HG03469 (cell line): ENCODE results near the gene NYAP1.
A peak's percentile ranks its signal among the peaks of the same experiment; 100 is the strongest.
"Not testable (repeated sequence)": the region's sequence is repeated elsewhere in the genome, so short reads cannot be mapped to it uniquely, and the experiment has no call there.

Experiments used
- ATAC-seq: cut with Tn5 transposase; IDR thresholded peaks from one replicate; pipeline ENCODE4 v1.9.1; 2021; ENCODE audit warnings: mild to moderate bottlenecking, moderate library complexity, moderate number of reproducible peaks; ENCODE audit not compliant: unreplicated experiment

Gene NYAP1

GRCh38 chr7:100481466-100481865, 2.3 kb upstream of the NYAP1 start:
- ATAC-seq = no peak

- ATAC-seq = no peak
Measured at GRCh38 chr7:100482728-100483089, 1.0 kb upstream of the NYAP1 start.

- peak; percentile 32 for ATAC-seq
Measured at GRCh38 chr7:100483090-100483721, 521 bp upstream of the NYAP1 start.

DNA sequence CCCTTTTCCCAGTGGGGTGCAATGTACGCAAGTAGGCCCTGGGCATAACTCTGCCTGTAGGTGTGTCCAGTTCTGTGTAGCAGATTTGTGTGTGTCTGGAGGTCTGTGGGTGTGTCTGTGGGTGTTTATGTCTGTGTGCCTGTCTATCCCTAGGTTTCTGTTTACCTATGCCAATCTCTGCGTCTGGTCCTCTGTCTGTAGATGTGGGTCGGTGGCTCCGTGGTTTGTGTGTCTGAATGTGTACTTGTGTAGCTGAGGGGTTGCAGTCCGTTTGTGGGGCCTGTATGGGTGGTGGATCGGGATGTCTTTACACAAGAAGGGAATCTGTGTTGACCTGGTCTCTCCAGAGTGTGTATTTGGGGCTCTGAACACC, 932 bp downstream of the NYAP1 start:
- no peak for ATAC-seq

- no peak for ATAC-seq
Measured at GRCh38 chr7:100485471-100485876, 1.7 kb downstream of the NYAP1 start.

- no peak for ATAC-seq
Measured at GRCh38 chr7:100486111-100486636, 2.4 kb downstream of the NYAP1 start.

DNA sequence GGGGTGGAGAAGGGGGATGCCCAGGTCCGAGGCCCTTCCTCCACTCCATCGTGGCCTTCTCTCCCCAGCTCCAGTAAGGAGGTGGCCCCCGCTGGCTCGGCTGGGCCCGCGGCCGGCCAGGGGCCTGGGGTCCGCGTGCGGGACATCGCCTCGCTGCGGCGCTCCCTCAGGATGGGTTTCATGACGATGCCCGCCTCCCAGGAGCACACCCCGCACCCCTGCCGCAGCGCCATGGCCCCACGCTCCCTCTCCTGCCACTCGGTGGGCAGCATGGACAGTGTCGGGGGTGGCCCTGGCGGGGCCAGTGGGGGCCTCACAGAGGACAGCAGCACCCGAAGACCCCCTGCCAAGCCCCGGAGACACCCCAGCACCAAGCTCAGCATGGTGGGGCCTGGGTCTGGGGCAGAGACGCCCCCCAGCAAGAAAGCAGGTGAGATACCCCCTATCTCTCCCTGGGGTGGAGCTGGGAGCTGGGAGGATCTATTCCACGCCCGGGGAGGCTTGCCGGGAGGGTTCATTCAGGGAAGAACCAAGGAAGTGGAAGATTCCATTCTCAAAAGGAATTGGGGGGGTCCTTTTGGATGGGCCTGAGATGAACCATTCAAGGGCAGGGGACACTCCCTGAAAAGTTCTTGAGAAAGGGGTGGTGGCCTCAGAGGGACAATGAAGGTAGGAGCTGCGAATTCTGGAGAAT, 3.2 kb downstream of the NYAP1 start:
- no peak for ATAC-seq

- no peak for ATAC-seq
Measured at GRCh38 chr7:100488333-100489095, 4.8 kb downstream of the NYAP1 start.

DNA sequence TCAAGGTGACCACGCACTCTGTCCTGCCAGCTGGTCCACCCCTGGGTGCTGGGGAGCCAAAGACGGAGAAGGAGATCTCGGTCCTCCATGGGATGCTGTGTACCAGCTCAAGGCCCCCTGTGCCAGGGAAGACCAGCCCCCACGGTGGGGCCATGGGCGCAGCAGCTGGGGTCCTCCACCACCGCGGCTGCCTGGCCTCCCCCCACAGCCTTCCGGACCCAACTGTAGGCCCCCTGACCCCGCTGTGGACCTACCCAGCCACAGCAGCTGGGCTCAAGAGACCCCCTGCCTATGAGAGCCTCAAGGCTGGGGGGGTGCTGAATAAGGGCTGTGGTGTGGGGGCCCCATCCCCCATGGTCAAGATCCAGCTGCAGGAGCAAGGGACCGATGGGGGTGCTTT, 5.4 kb downstream of the NYAP1 start:
- no peak for ATAC-seq

- no peak for ATAC-seq
Measured at GRCh38 chr7:100489824-100490223, 6.1 kb downstream of the NYAP1 start.

- ATAC-seq = no peak
Measured at GRCh38 chr7:100490483-100491191, 6.9 kb downstream of the NYAP1 start.

DNA sequence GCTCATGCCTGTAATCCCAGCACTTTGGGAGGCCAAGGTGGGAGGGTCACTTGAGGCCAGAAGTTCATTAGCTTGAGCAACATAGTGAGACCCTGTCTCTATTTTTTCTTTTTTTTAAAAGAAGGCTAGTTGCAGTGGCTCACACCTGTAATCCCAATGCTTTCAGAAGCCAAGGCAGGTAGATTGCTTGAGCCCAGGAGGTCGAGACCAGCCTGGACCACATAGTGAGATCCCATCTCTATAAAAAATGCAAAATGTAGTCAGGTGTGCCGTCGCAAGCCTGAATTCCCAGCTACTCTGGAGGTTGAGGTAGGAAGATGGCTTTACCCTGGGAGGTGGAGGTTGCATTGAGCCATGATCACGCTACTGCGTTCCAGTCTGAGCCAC, 7.5 kb downstream of the NYAP1 start:
- no peak for ATAC-seq

DNA sequence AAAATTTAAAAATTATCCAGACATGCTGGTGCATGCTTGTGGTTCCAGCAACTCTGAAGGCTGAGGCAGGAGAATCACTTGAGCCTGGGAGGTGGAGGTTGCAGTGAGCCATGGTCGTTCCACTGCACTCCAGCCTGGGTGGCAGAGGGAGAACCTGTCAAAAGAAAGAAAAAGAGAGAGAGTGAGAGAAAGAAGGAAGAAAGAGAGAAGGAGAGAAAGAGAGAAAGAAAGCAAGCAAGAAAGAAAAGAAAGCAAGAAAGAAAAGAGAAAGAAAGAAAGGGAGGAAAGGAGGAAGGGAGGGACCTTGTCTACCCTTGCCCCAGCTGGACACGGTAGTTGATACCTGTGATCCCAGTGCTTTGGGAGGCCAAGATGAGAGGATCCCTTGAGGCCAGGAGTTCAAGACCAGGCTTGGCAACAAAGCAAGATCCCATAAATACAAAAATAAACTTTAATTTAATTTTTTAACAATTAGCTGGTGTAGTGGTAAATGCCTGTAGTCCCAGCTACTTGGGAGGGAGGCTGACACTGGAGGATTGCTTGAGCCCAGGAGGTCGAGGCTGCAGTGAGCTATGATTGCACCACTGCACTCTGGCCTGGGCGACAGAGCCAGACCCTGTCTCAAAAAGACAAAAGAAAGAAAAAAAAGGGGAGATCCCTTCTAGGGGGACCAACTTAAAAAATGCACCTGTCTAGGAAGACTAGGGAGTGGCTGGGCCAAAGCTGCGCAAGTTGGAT, 9.2 kb downstream of the NYAP1 start:
- ATAC-seq = no peak

DNA sequence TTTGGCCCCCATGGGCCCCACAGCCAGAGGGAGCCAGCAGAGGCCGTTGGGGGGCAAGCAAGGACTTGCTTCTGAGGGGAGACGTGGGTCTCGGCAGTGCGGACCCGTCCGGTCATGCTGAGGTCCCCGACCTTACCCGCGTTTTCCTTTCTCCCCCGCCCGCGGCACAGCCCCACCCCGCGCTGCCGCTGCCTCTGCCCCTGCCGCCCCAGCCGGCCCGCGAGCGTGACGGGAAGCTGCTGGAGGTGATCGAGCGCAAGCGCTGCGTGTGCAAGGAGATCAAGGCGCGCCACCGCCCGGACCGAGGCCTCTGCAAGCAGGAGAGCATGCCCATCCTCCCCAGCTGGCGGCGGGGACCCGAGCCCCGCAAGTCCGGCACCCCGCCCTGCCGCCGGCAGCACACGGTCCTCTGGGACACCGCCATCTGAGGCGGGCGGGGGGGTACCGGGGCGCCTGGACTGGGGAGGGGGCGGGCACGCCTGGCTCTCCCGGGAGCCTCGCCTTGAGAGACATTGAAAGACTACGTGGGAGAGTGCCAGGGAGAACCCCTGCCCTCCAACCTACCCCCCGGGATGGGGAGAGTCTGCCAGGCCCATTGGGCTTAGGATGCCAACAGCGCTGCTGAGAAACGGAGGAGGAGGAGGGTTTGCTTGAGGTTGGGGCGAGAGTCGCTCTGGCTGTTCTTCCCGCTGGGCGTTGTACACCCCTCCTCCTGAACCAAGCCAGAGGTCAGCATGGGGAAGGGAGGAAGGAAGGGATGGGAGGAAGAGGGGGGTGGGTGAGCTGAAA, 9.9 kb downstream of the NYAP1 start:
- no peak for ATAC-seq

- no peak for ATAC-seq
Measured at GRCh38 chr7:100496509-100496908, 12.8 kb downstream of the NYAP1 start.

DNA sequence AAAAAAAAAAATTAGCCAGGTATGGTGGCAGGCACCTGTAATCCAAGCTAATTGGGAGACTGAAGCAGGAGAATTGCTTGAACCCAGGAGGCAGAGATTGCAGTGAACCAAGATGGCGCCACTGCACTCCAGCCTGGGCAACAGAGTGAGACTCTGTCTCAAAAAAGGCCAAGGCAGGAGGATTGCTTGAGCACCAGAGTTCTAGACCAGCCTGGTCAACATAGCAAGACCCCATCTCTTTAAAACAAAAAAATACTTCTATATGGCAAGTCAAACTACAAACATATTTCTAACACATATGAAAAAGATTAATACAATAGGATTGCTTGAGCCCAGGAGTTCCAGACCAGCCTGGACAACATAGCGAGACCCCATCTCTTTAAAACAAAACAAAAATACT, 17.0 kb downstream of the NYAP1 start:
- not testable (repeated sequence) for ATAC-seq

GRCh38 chr7:100504031-100504430, 20.3 kb downstream of the NYAP1 start:
- ATAC-seq = not testable (repeated sequence)

- ATAC-seq = no peak
Measured at GRCh38 chr7:100504887-100505611, 21.3 kb downstream of the NYAP1 start.

GRCh38 chr7:100506356-100506923, 22.7 kb downstream of the NYAP1 start:
- no peak for ATAC-seq
